COR-L47 (cell line): Measurements from ENCODE around the gene CIP2A.

Experiments used
- DNase-seq: peaks from one replicate; lab custom pipeline; 2025; lab: John Stamatoyannopoulos, UW

Gene CIP2A

DNA sequence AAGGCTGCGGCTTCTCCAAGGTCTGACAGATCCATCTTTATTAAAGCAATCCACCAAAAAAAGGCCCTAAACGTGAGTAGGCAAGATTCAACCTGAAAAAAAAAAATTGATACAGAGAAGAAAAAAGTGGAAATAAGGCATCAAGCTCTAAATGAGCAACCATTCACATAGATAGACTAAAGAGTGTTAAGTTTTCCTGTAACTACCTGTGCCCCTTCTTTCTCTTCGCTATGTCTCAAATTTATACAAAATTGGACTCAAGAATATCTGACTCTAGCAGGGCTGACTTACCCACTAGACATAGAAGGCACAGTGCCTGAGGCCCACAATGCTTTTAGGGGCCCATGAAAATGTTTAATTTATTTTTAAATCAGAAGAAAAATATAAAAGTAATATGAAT, 78.7 kb downstream of the CIP2A start, which contains the start of gene MYH15:
TSS of gene MYH15 (minus strand) at position 101 of the 400 bp plus-strand sequence. CDS start at position 35, 66 bp downstream.
- DNase-seq: no peak

DNA sequence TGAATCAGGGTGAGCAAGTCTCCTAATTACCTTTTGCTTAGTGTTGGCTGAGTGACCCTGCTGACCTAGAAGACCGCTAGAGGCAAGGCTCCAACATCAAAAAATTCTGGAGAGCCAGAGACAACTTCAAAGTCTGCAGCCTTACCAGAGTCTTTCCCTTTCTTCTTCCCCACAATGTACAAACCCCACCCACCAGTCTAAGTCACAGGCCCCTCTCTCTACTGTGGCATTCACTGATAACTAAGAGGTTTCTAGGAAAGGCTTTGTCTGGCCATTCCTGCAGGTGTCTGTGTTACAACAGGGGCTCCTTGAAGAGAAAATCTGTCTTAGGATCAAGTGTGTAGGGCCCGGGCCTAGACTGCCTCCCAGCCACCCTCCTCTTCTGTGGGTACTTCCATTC, 79.4 kb downstream of the CIP2A start:
- no peak for DNase-seq

DNA sequence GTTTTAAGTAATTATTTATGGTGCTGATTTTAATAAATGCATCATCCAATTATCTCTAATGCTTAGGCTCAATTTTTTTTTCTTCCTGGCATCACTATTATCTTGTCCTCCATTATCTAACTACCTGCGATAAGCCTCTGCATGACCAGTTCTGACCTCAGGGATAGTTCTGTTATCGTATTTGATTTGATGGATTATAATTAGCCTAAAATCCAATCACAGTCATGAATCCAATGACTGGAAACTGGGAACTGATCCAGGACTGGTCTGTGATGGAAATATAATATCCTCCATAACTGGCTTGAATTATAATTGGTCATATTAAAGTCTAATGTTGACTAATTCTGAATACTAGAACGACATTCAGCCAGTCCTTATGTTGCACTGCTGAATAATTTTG, 80.0 kb downstream of the CIP2A start:
- peak; percentile 79 for DNase-seq

DNA sequence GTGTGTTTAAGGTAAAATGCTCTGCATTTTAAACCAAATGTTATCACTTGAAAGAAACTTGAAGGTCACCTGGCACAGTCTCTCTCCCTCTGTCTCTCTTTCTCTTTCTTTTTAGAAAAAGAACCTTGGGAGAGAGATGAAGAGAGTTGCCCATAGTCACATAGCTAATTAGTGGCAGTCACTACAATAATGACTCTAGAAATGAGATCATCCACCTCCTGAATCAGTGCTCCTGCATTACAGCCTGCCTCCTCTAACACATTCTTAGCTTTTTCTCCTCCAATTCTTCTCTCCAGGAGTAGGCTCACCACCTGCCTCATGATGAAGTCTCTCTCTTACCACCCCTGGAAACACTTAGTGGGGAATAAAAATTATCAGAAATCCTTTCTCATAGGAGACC, 81.3 kb downstream of the CIP2A start:
- DNase-seq: no peak

DNA sequence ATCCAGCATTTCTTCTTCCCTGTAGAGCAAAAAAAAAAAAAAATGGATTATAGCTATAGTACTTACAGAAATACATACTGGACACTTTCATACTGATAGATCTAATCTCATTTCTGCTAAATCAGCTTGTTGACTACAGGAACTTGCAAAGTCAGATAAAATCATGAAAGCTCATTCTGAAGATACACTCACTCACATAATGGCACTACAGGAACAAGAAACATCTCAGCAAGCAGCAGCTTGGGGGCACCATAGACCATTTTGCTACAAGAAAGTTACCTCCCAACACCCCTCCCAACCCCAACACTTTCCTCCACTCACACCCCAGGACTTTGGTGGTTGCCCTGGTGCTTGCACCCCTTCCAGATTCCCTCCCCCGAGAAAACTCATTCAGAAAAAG, 83.4 kb downstream of the CIP2A start:
- no peak for DNase-seq

DNA sequence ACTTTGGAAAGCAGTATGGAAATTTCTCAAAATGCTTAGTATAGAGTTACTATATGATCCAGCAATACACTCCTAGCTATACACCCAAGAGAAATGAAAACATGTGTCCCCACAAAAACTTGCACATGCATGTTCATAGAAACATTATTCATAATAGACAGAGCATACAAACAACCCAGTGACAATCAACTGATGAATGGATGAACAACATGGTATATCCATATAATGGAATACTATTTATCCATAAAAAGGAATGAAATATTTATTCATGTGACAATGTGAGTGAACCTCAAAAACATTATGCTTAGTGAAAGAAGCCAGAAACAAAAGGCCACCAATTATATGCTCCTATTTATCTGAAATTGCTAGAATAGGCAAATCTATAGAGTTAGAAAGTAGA, 85.5 kb downstream of the CIP2A start:
- DNase-seq: no peak

DNA sequence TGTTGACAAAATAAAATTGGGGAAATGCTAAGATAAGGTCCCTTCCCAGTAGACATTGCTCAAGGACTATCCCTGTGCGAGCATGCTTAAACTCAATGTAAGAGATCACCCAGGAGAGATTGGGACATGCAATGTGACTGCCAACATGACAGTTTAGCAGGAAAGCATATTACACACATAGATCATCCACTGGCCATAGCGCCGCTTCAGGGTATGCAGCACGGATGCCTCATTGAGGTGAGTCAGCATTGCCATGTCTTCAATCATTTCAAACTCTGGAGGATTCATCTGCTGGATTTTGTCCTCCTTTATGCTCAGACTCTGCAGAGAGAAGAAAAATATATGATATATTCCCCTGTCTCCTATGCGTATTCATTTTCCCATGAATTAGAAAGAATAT, 87.7 kb downstream of the CIP2A start:
- no peak for DNase-seq

DNA sequence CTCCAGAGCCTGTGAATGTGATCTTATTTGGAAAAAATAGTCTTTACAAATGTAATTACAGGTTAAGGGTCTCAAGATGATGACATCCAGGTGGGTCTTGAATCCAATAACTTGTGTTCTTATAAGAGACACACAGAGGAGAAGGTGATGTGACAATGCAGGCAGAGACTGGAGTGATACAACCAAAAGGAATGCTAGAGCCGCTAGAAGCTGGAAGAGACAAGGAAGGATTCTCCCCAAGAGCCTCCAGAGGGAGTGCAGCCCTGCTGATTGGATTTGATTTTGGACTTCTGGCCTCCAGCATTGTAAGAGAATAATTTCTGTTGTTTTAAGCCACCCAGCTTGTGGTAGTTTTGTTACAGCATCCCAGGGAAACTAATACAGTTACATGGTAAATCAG, 88.5 kb downstream of the CIP2A start:
- DNase-seq: no peak
